GM19023 (cell line): ENCODE results near the gene EPHA8.

ENCODE experiments used
- ATAC-seq: cut with Tn5 transposase; IDR thresholded peaks from one replicate; pipeline ENCODE4 v1.9.1; 2021; ENCODE audit warnings: mild to moderate bottlenecking, moderate library complexity; ENCODE audit not compliant: unreplicated experiment

Gene EPHA8

GRCh38 chr1:22588899-22589422 is 25.7 kb downstream of the EPHA8 start:
- no peak for ATAC-seq

DNA sequence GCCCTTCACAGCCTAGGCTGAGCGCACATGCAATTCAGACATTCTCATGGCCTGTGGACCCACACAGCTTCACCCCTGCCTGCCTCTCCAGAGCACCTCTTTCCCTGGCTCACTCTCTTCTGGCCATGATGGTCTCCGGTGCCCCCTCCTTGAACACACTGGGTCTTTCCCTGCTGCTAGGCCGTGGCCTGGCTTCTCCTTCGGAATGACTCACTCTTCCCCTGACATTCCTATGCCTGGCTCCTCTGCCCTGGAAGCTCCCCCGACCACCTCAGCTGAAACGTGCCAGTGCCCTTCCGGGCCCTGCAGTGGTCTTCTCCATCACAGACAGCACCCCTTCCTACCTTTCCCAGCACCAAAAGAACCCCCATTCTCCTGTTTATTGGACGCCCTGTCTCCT is 28.3 kb downstream of the EPHA8 start:
- no peak for ATAC-seq

GRCh38 chr1:22592051-22592450 is 28.8 kb downstream of the EPHA8 start:
- no peak for ATAC-seq

- no peak for ATAC-seq
Observed at GRCh38 chr1:22592919-22593790, 29.9 kb downstream of the EPHA8 start.

GRCh38 chr1:22594396-22594795 is 31.1 kb downstream of the EPHA8 start:
- ATAC-seq = no peak

DNA sequence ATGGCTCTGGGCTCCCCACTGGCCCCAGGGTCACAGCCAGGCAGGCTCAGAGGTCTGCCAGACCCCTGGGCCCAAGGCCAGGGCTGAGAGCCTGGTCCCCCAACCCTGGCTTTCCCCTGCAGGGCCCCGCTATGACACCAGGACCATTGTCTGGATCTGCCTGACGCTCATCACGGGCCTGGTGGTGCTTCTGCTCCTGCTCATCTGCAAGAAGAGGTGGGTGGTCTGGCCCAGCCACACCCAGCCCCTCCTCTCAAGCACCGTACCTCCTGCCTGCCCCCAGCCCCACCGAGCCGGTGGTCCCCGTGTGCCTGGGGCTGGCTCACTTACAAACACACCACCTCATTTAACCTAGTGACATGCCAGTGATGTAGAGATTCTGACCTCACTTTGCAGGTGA is 31.8 kb downstream of the EPHA8 start:
- ATAC-seq = no peak

- ATAC-seq = no peak
Observed at GRCh38 chr1:22597301-22597965, 34.1 kb downstream of the EPHA8 start.

DNA sequence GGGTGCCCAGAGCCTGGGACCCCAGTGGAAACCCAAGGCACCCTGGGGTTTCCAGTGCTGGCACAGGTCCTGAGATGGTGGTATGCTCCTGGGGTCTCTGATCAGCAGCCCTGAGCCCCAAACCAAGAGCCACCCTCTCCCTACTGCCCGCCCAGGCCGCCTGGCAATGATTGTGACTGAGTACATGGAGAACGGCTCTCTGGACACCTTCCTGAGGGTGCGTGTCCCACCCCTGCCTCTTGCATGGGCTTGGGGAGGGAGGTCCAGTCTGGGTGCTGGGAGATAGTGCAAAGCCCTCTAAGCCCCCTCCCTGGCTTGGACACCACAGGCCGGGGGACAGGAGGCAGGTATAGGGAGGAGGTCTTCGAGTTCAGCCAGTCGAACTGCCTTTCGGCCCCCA is 34.7 kb downstream of the EPHA8 start:
- no peak for ATAC-seq

- ATAC-seq = no peak
Observed at GRCh38 chr1:22598736-22599135, 35.4 kb downstream of the EPHA8 start.

- no peak for ATAC-seq
Observed at GRCh38 chr1:22600071-22600816, 37.0 kb downstream of the EPHA8 start.

DNA sequence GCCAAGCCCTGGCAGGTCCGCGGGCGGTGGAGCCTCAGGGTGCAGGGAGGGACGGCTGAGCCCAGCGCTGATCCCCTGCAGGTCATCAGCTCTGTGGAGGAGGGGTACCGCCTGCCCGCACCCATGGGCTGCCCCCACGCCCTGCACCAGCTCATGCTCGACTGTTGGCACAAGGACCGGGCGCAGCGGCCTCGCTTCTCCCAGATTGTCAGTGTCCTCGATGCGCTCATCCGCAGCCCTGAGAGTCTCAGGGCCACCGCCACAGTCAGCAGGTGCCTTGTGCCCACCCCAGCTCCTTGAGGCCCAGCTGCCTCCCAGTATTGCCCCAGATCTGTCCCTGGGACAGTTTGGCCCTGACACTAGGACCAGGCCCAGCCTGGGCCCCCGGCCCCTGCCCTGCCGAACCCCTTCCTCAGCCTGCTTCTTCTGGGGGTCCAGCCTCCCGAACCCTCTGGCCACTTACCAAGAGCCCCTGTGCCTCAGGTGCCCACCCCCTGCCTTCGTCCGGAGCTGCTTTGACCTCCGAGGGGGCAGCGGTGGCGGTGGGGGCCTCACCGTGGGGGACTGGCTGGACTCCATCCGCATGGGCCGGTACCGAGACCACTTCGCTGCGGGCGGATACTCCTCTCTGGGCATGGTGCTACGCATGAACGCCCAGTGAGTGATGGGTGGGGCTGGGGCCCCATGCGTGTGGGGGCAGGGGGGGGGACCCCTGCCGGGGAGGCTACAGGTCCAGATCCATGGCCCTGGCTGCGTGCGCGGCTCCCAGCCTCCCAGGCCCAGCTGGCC is 37.7 kb downstream of the EPHA8 start:
- ATAC-seq = no peak

DNA sequence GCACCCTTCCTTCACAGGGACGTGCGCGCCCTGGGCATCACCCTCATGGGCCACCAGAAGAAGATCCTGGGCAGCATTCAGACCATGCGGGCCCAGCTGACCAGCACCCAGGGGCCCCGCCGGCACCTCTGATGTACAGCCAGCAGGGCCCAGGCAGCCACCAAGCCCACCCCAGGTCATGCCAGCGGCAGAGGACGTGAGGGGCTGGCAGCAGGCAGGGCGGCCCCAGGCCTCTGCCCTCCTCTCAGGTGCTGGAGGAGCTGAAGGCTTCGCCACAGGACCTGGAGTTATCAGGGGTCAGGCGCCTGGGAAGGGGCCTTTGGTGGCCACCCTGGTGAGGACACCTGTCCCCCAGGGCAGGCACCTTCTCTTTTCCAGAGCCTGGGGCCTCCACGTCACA is 38.3 kb downstream of the EPHA8 start:
- no peak for ATAC-seq

DNA sequence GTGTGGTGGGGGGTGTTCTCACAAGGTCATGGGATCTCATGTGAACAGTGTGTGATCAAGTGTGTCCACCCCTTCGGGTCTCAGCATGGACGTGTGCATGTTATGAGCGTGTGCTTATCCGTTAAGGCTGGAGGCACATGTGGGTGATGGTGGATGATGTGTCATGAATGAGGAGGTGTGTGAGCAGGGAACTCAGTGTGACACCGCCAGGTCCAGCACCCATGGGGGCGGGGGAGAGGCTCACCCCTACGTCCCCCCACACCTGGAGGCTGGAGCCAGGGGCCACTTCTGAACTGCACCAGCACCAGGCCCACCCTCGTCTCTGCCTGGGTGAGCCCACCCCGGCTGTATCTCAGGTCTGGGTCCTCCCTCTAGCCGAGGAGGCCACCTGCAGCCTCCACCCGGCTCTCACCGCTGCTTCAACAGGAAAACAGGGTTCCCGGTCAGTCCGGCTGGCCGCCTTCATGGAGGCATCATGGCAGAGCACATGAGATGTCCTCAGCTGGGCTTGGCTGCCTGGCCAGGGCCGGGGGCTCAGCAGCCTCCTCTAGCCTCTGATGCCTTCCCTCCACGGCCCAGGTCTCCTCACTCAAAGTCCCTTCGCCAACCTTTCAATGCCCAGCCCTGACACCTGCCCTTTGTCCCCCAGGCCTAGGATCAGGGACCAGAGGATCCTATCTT is 38.9 kb downstream of the EPHA8 start:
- no peak for ATAC-seq

- no peak for ATAC-seq
Observed at GRCh38 chr1:22606161-22606560, 42.9 kb downstream of the EPHA8 start.

- ATAC-seq = no peak
Observed at GRCh38 chr1:22607154-22607553, 43.9 kb downstream of the EPHA8 start.

- no peak for ATAC-seq
Observed at GRCh38 chr1:22608361-22608760, 45.1 kb downstream of the EPHA8 start.

DNA sequence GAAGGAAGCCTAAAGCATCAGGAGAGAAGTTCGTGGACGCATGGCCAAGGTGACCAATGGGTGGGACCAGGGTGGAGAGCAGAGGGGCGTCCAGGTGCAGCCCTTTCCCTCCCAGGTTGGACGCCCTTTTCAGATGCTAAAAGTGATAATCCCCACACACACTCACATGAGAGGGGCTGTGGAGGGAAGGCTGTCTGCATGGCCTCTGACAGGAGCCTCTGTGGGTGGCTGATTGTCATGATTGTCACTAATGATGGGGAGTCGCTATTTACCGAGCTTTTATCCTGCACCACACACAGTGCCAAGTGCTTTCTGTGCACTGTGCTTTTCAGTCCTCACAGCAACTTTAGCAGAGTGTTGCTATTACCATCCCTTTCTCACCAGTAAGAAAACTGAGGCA is 46.0 kb downstream of the EPHA8 start:
- no peak for ATAC-seq

DNA sequence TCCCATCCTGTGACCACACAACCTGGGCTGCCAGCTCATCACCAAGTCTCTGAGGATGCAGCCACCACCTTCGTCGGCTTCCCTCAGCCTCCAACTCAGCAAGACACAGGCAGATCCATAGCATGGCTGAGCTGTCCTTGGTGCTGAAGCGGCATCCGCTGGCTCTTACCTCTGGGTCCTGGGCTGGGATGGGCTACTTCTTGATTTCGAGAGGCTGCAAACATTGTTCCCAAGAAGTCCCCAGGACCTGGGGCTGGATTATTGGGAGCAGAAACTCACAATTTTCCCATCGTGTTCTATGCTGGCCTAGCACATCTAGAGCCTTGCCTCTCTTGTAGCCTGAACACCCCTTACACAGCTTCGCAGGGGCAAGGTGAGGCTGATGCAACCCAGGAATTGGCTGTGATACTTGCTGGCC is 48.2 kb downstream of the EPHA8 start:
- ATAC-seq = no peak

DNA sequence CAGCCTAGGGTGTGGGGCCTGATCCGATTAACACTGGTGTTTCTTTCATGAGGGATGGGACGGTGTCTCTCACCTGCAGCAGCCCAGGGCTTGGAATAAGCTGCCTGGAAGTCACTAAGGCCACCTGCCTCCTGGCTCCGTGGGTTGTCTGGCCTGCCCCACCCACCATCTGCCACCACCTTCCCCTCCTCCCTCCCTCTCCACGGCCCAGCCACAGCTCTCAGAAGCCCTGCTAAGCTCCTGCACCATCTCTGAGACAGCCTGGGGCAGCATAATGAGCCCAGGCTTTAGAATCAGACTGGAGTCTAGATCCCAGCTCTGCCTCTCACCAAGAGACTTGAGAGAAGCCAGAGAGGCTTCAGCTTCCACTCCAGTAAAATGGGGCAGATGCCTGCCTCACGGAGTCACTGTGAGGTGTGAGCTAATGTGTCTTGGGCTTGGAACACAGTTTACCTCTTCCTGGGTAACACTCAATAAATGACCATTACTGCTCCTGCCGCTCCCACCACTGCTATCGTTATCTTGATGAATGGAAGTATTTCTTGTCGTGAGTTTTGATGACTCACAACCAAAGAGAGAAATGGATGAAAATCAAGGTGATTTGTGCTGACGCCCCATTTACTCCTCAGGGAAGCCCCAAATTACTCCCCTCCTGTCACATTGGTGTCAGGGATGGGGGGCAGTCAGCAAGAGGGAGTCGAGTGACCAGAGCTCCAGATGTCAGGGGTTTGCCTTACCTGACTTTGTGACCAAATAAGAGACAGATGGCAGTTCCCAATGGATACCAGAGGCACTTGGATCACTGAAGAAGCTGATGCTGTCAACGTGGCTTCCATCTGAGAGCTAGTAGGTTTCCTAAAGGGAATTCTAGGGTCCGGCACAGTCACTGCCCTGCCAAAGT is 49.6 kb downstream of the EPHA8 start:
- no peak for ATAC-seq
